ENCODE results near the gene MON2. TPM values are rescaled to one million over a fixed set of nuclear protein-coding genes. Genes with fewer than 3 reads are reported as not detected.

MON2 gene
- total RNA-seq, 5 donors from 2014 or later (not counting 1 experiment from before 2014, with no cell fraction given): 61.2 to 73.2 (median 66.5) TPM

GRCh38 chr12:62613081-62613480 is 146.5 kb downstream of the MON2 start:
- no peak overlapping the region for H3K4me3 Mint-ChIP-seq
- H3K36me3 Mint-ChIP-seq: peaks cover 9% of the 10 kb centered on the region
- POLR2A ChIA-PET: no interaction called here
- no peaks in the 10 kb centered on the region for H3K9me3 Mint-ChIP-seq
- WGBS (ENCODE audit: insufficient coverage): no CpG with 5 or more reads among the region's 1 CpG
- Histone ChIP-seq H3K36me3 (ENCODE audit: control insufficient read depth in 2 of 2, extremely low read depth in 1 of 2, insufficient read depth in 1 of 2, low read length in 1 of 2) (no peaks in the 10 kb centered on the region), H3K9me3 (no peaks in the 10 kb centered on the region), H3K27me3 (replicated peaks in 1 of 2; ENCODE audit: control insufficient read depth in 2 of 2, extremely low read depth in 1 of 2, insufficient read depth in 2 of 2, low read length in 1 of 2) (no peaks in the 10 kb centered on the region), H3K27ac (ENCODE audit: low read length) (no peak overlapping the region), H3K4me3 (ENCODE audit: control insufficient read depth in 1 of 2, extremely low read depth in 1 of 2, low read length in 1 of 2) (no peak overlapping the region), H3K4me1 (ENCODE audit: control insufficient read depth in 1 of 2, extremely low read depth in 1 of 2, insufficient read depth in 2 of 2, low read length in 2 of 2) (no peaks in the 10 kb centered on the region)
- DNase-seq: no peak
- H3K27me3 Mint-ChIP-seq: no peaks in the 10 kb centered on the region
- no peak overlapping the region for H3K27ac Mint-ChIP-seq
- CTCF ChIA-PET: no interaction called here
- ATAC-seq (replicated peaks in 1 of 4): no peak
- H3K4me1 Mint-ChIP-seq: peaks cover 0 to 8% (median 0%) of the 10 kb centered on the region in 3 donors

GRCh38 chr12:62618319-62618718 is 151.7 kb downstream of the MON2 start:
- no peaks in the 10 kb centered on the region for H3K4me1 ChIP-seq (ENCODE audit: control insufficient read depth in 1 of 2, extremely low read depth in 1 of 2, insufficient read depth in 2 of 2, low read length in 2 of 2)
- no peaks in the 10 kb centered on the region for H3K9me3 Mint-ChIP-seq
- ChIA-PET CTCF (interaction anchor here in 1 of 2 donors (0.6 kb wide), 1 partner anchor 11 kb away, joined by 3 read pairs; no protein-coding TSS in a partner anchor), POLR2A (interaction anchor here in 1 of 2 donors (0.6 kb wide), 1 partner anchor 9 kb away, joined by 6 read pairs; no protein-coding TSS in a partner anchor)
- H3K36me3 Mint-ChIP-seq: peaks cover 6% of the 10 kb centered on the region
- no peaks in the 10 kb centered on the region for H3K9me3 ChIP-seq
- no peak overlapping the region for H3K27ac ChIP-seq (ENCODE audit: low read length)
- H3K27me3 ChIP-seq (replicated peaks in 1 of 2; ENCODE audit: control insufficient read depth in 2 of 2, extremely low read depth in 1 of 2, insufficient read depth in 2 of 2, low read length in 1 of 2): no peaks in the 10 kb centered on the region
- H3K27ac Mint-ChIP-seq: no peak overlapping the region
- ATAC-seq (replicated peaks in 1 of 4) (no peak), DNase-seq (no peak)
- H3K4me1 Mint-ChIP-seq: no peaks in the 10 kb centered on the region
- no peaks in the 10 kb centered on the region for H3K27me3 Mint-ChIP-seq
- no peak overlapping the region for H3K4me3 Mint-ChIP-seq
- H3K4me3 ChIP-seq (ENCODE audit: control insufficient read depth in 1 of 2, extremely low read depth in 1 of 2, low read length in 1 of 2): no peak overlapping the region
- H3K36me3 ChIP-seq (ENCODE audit: control insufficient read depth in 2 of 2, extremely low read depth in 1 of 2, insufficient read depth in 1 of 2, low read length in 1 of 2): no peaks in the 10 kb centered on the region

- Mint-ChIP-seq H3K4me1 (no peaks in the 10 kb centered on the region), H3K36me3 (peaks cover 6% of the 10 kb centered on the region), H3K27ac (no peak overlapping the region), H3K27me3 (no peaks in the 10 kb centered on the region), H3K4me3 (no peak overlapping the region), H3K9me3 (no peaks in the 10 kb centered on the region)
- WGBS (ENCODE audit: insufficient coverage): 100% methylated on average over 2 of the region's 2 CpGs
- POLR2A ChIA-PET: no interaction called here
- H3K4me3 ChIP-seq (ENCODE audit: control insufficient read depth in 1 of 2, extremely low read depth in 1 of 2, low read length in 1 of 2): no peak overlapping the region
- no peaks in the 10 kb centered on the region for H3K9me3 ChIP-seq
- DNase-seq (no peak), ATAC-seq (replicated peaks in 1 of 4) (no peak)
- peaks cover 0 to under 1% of the 10 kb centered on the region in 2 experiments for H3K27me3 ChIP-seq (replicated peaks in 1 of 2; ENCODE audit: control insufficient read depth in 2 of 2, extremely low read depth in 1 of 2, insufficient read depth in 2 of 2, low read length in 1 of 2)
- H3K4me1 ChIP-seq (ENCODE audit: control insufficient read depth in 1 of 2, extremely low read depth in 1 of 2, insufficient read depth in 2 of 2, low read length in 2 of 2): no peaks in the 10 kb centered on the region
- CTCF ChIA-PET: no interaction called here
- no peaks in the 10 kb centered on the region for H3K36me3 ChIP-seq (ENCODE audit: control insufficient read depth in 2 of 2, extremely low read depth in 1 of 2, insufficient read depth in 1 of 2, low read length in 1 of 2)
- H3K27ac ChIP-seq (ENCODE audit: low read length): no peak overlapping the region
Measured at GRCh38 chr12:62618930-62619329, 152.3 kb downstream of the MON2 start.

- Mint-ChIP-seq H3K9me3 (no peaks in the 10 kb centered on the region), H3K4me1 (no peaks in the 10 kb centered on the region), H3K36me3 (peaks cover 3% of the 10 kb centered on the region), H3K4me3 (no peak overlapping the region), H3K27ac (no peak overlapping the region), H3K27me3 (peaks cover 2 to 3% of the 10 kb centered on the region in 2 donors)
- Histone ChIP-seq H3K4me1 (ENCODE audit: control insufficient read depth in 1 of 2, extremely low read depth in 1 of 2, insufficient read depth in 2 of 2, low read length in 2 of 2) (no peaks in the 10 kb centered on the region), H3K36me3 (ENCODE audit: control insufficient read depth in 2 of 2, extremely low read depth in 1 of 2, insufficient read depth in 1 of 2, low read length in 1 of 2) (no peaks in the 10 kb centered on the region), H3K9me3 (no peaks in the 10 kb centered on the region), H3K27me3 (replicated peaks in 1 of 2; ENCODE audit: control insufficient read depth in 2 of 2, extremely low read depth in 1 of 2, insufficient read depth in 2 of 2, low read length in 1 of 2) (peaks cover 0 to 3% of the 10 kb centered on the region in 2 experiments), H3K4me3 (ENCODE audit: control insufficient read depth in 1 of 2, extremely low read depth in 1 of 2, low read length in 1 of 2) (no peak overlapping the region), H3K27ac (ENCODE audit: low read length) (no peak overlapping the region)
- WGBS (ENCODE audit: insufficient coverage): 100% methylated on average over 3 of the region's 8 CpGs
- DNase-seq: no peak
- ChIA-PET CTCF (no interaction called here), POLR2A (no interaction called here)
- ATAC-seq (replicated peaks in 1 of 4): no peak
Measured at GRCh38 chr12:62621101-62621638, 154.5 kb downstream of the MON2 start.

- Histone ChIP-seq H3K36me3 (ENCODE audit: control insufficient read depth in 2 of 2, extremely low read depth in 1 of 2, insufficient read depth in 1 of 2, low read length in 1 of 2) (no peaks in the 10 kb centered on the region), H3K27ac (ENCODE audit: low read length) (no peak overlapping the region), H3K27me3 (replicated peaks in 1 of 2; ENCODE audit: control insufficient read depth in 2 of 2, extremely low read depth in 1 of 2, insufficient read depth in 2 of 2, low read length in 1 of 2) (peaks cover 0 to 3% of the 10 kb centered on the region in 2 experiments), H3K4me3 (ENCODE audit: control insufficient read depth in 1 of 2, extremely low read depth in 1 of 2, low read length in 1 of 2) (no peak overlapping the region), H3K9me3 (no peaks in the 10 kb centered on the region), H3K4me1 (ENCODE audit: control insufficient read depth in 1 of 2, extremely low read depth in 1 of 2, insufficient read depth in 2 of 2, low read length in 2 of 2) (no peaks in the 10 kb centered on the region)
- no peaks in the 10 kb centered on the region for H3K9me3 Mint-ChIP-seq
- no peak overlapping the region for H3K27ac Mint-ChIP-seq
- no peaks in the 10 kb centered on the region for H3K4me1 Mint-ChIP-seq
- DNase-seq: no peak
- ATAC-seq (replicated peaks in 1 of 4): no peak
- no peaks in the 10 kb centered on the region for H3K36me3 Mint-ChIP-seq
- ChIA-PET POLR2A (interaction anchor here in 1 of 2 donors (1.0 kb wide), 1 partner anchor 19 kb away, joined by 3 read pairs; no protein-coding TSS in a partner anchor), CTCF (no interaction called here)
- H3K27me3 Mint-ChIP-seq: peaks cover 3 to 8% of the 10 kb centered on the region in 2 donors
- H3K4me3 Mint-ChIP-seq: no peak overlapping the region
- WGBS (ENCODE audit: insufficient coverage): 100% methylated on average over 1 of the region's 2 CpGs
Measured at GRCh38 chr12:62622177-62622576, 155.6 kb downstream of the MON2 start.

- Histone ChIP-seq H3K27me3 (replicated peaks in 1 of 2; ENCODE audit: control insufficient read depth in 2 of 2, extremely low read depth in 1 of 2, insufficient read depth in 2 of 2, low read length in 1 of 2) (peaks cover 0 to 7% of the 10 kb centered on the region in 2 experiments), H3K27ac (ENCODE audit: low read length) (no peak overlapping the region), H3K36me3 (ENCODE audit: control insufficient read depth in 2 of 2, extremely low read depth in 1 of 2, insufficient read depth in 1 of 2, low read length in 1 of 2) (no peaks in the 10 kb centered on the region), H3K9me3 (no peaks in the 10 kb centered on the region), H3K4me3 (ENCODE audit: control insufficient read depth in 1 of 2, extremely low read depth in 1 of 2, low read length in 1 of 2) (no peak overlapping the region), H3K4me1 (ENCODE audit: control insufficient read depth in 1 of 2, extremely low read depth in 1 of 2, insufficient read depth in 2 of 2, low read length in 2 of 2) (no peaks in the 10 kb centered on the region)
- no peak overlapping the region for H3K4me3 Mint-ChIP-seq
- POLR2A ChIA-PET: interaction anchor here in 1 of 2 donors (0.5 kb wide), 1 partner anchor 1867 kb away, joined by 3 read pairs; no protein-coding TSS in a partner anchor
- H3K27me3 Mint-ChIP-seq: peaks cover 24 to 34% of the 10 kb centered on the region in 2 donors
- no CpG with 5 or more reads among the region's 2 CpGs for WGBS (ENCODE audit: insufficient coverage)
- CTCF ChIA-PET: no interaction called here
- no peak for ATAC-seq (replicated peaks in 1 of 4)
- H3K9me3 Mint-ChIP-seq: no peaks in the 10 kb centered on the region
- H3K27ac Mint-ChIP-seq: no peak overlapping the region
- H3K36me3 Mint-ChIP-seq: no peaks in the 10 kb centered on the region
- no peaks in the 10 kb centered on the region for H3K4me1 Mint-ChIP-seq
- no peak for DNase-seq
Measured at GRCh38 chr12:62625228-62625627, 158.6 kb downstream of the MON2 start.
